Left ventricle myocardium inferior (tissue), 1 donor: ENCODE results near the gene TNFSF12. TPM values are rescaled to one million over a fixed set of nuclear protein-coding genes. Genes with fewer than 3 reads are reported as not detected.

Experiments used
- DNase-seq: peaks from one replicate; pipeline ENCODE4 v3.0.0-alpha.2; 2020
- H3K27ac ChIP-seq: fragments of 200-600 bp; replicated peaks from 2 replicates; pipeline ENCODE4 v1.8.0; 2021
- H3K27me3 ChIP-seq: fragments of 200-600 bp; 2 replicates; pipeline ENCODE4 v1.8.0; 2021; ENCODE audit warnings: low read depth
- H3K36me3 ChIP-seq: fragments of 200-600 bp; 2 replicates; pipeline ENCODE4 v1.8.0; 2021
- H3K4me1 ChIP-seq: fragments of 200-600 bp; 2 replicates; pipeline ENCODE4 v1.8.0; 2021
- H3K4me3 ChIP-seq: fragments of 200-600 bp; 2 replicates; pipeline ENCODE4 v1.8.0; 2021; ENCODE audit warnings: mild to moderate bottlenecking, moderate library complexity
- H3K9me3 ChIP-seq: fragments of 200-600 bp; replicated peaks from 2 replicates; pipeline ENCODE4 v1.8.0; 2021
- CTCF ChIP-seq: fragments of 200-600 bp; IDR thresholded peaks from 2 replicates; pipeline ENCODE4 v1.8.0; 2021; ENCODE audit warnings: antibody characterized with exemption, mild to moderate bottlenecking, borderline replicate concordance
- intact Hi-C: fragments of 100-400 bp; cut with micrococcal nuclease; formaldehyde crosslinking; loops from one replicate; pipeline ENCODE4 v1.11.0; 2022
- total RNA-seq: library from RNA; stranded (reverse); fragmentation: NEBNext Ultra II Directional; extraction: Animal tissue kit (Norgen Biotek cat#: 25700); gene quantifications from one replicate; pipeline ENCODE4 v1.2.1, GENCODE V29; 2021
- donor health status: DM: no; HTN: yes; CAD: no; lungs with severe emphysema.

Gene TNFSF12
- total RNA-seq, 1 donor from 2014 or later = 29.9 TPM

- intact Hi-C loops = no loop called here
- Histone ChIP-seq H3K27ac (peak within 1 kb of the TSS; percentile 94), H3K27me3 (no peaks in the 10 kb centered on the region), H3K9me3 (no peaks in the 10 kb centered on the region), H3K4me1 (peaks cover 69% of the 10 kb centered on the region), H3K36me3 (peaks cover 12% of the 10 kb centered on the region), H3K4me3 (peak within 1 kb of the TSS; percentile 99)
- no peak for TF ChIP-seq CTCF
- peak; percentile 62 for DNase-seq
Measured at GRCh38 chr17:7558544-7559319, 9.9 kb downstream of the TNFSF12 start, which contains the start of gene TNFSF13. Gene TNFSF13 (plus strand): TSS chr17:7558750. CDS start chr17:7559040, 290 bp downstream.

DNA sequence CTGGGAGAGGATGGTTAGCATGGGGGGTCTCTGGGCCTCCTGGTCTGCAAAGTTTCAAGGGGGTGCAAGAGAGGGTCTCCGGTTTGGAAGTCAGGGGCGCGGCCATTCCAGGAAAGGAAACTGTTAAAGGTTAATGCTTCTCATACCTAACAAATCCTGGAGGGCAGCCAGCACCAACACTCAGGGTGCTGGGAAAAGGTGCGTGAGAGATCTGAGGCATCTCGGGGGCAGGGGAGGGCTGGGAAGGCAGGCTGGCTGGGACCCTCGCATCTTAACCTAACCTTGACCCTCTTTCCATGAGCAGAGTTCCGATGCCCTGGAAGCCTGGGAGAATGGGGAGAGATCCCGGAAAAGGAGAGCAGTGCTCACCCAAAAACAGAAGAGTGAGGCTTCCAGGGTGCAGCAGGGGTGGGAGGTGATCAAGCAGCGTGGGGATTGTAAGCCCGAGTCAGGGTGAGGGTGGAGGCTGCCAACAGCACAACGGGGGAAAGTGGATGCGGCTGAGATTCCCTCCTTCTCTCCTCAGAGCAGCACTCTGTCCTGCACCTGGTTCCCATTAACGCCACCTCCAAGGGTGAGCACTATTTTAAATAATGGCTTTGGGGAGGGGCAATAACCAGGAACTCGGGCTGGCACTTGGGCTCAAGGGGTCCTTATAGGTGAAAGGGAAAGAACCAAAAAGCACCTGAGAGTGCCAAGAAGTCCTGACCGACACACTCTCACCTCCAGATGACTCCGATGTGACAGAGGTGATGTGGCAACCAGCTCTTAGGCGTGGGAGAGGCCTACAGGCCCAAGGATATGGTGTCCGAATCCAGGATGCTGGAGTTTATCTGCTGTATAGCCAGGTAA is 10.7 kb downstream of the TNFSF12 start:
- intact Hi-C loops = loop anchor here (10.0 kb wide), 1 partner anchor 45 kb away; no protein-coding TSS in a partner anchor
- Histone ChIP-seq H3K27me3 (no peaks in the 10 kb centered on the region), H3K27ac (peak overlapping the region; percentile 94), H3K4me3 (peak overlapping the region; percentile 99), H3K36me3 (peaks cover 17% of the 10 kb centered on the region), H3K4me1 (peaks cover 77% of the 10 kb centered on the region), H3K9me3 (no peaks in the 10 kb centered on the region)
- TF ChIP-seq CTCF = no peak
- DNase-seq = no peak

- intact Hi-C loops = loop anchor here (10.0 kb wide), 1 partner anchor 46 kb away; no protein-coding TSS in a partner anchor
Measured at GRCh38 chr17:7560172-7561027, 11.5 kb downstream of the TNFSF12 start.

DNA sequence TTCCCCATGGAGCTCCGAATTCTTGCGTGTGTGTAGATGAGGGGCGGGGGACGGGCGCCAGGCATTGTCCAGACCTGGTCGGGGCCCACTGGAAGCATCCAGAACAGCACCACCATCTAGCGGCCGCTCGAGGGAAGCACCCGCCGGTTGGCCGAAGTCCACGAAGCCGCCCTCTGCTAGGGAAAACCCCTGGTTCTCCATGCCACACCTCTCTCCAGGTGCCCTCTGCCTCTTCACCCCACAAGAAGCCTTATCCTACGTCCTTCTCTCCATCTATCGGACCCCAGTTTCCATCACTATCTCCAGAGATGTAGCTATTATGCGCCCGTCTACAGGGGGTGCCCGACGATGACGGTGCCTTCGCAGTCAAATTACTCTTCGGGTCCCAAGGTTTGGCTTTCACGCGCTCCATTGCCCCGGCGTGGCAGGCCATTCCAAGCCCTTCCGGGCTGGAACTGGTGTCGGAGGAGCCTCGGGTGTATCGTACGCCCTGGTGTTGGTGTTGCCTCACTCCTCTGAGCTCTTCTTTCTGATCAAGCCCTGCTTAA is 12.2 kb downstream of the TNFSF12 start:
- Histone ChIP-seq H3K36me3 (peaks cover 32% of the 10 kb centered on the region), H3K27ac (peak overlapping the region; percentile 94), H3K9me3 (no peaks in the 10 kb centered on the region), H3K27me3 (no peaks in the 10 kb centered on the region), H3K4me3 (peak overlapping the region; percentile 99), H3K4me1 (peaks cover 81% of the 10 kb centered on the region)
- DNase-seq = peak; percentile 91
- intact Hi-C loops = loop anchor here (10.0 kb wide), 1 partner anchor 46 kb away; no protein-coding TSS in a partner anchor
- TF ChIP-seq CTCF = peak; percentile 90

More at GRCh38 chr17:7560172-7561027, 11.5 kb downstream of the TNFSF12 start:
- H3K4me3 ChIP-seq = peak overlapping the region; percentile 99
- no peaks in the 10 kb centered on the region for H3K27me3 ChIP-seq
- TF ChIP-seq CTCF = peak; percentile 59
- peaks cover 81% of the 10 kb centered on the region for H3K4me1 ChIP-seq
- no peaks in the 10 kb centered on the region for H3K9me3 ChIP-seq
- peaks cover 25% of the 10 kb centered on the region for H3K36me3 ChIP-seq
- H3K27ac ChIP-seq = peak overlapping the region; percentile 94
- peak; percentile 61 for DNase-seq
